WTC11 (cell line): ENCODE measurements around the gene NEK2.

Experiments
- CTCF ChIP-seq: fragments of 200-600 bp; IDR thresholded peaks from 2 replicates; pipeline ENCODE4 v1.8.0; 2022; ENCODE audit warnings: antibody characterized with exemption
- ELF4 ChIP-seq: sonication (generic); formaldehyde crosslinking; IDR thresholded peaks from 2 replicates; pipeline ENCODE4 v1.8.1; 2022; ENCODE audit warnings: low read depth, mild to moderate bottlenecking, moderate library complexity, missing genetic modification reagents
- ETV6 ChIP-seq: sonication (generic); formaldehyde crosslinking; IDR thresholded peaks from 2 replicates; pipeline ENCODE4 v1.8.1; 2022; ENCODE audit warnings: mild to moderate bottlenecking, missing genetic modification reagents
- NR1H2 ChIP-seq: sonication (generic); formaldehyde crosslinking; IDR thresholded peaks from 2 replicates; pipeline ENCODE4 v1.9.0; 2021; ENCODE audit warnings: mild to moderate bottlenecking, moderate library complexity, missing genetic modification reagents
- TEAD4 ChIP-seq: sonication (generic); formaldehyde crosslinking; IDR thresholded peaks from 2 replicates; pipeline ENCODE4 v1.8.0; 2022; ENCODE audit warnings: mild to moderate bottlenecking, missing genetic modification reagents
- TF ChIP-seq, protein P1 (sequence below): sonication (generic); formaldehyde crosslinking; IDR thresholded peaks from 2 replicates; pipeline ENCODE4 v1.8.1; 2022; ENCODE audit warnings: low read depth, missing genetic modification reagents, borderline replicate concordance

GRCh38 chr1:211632808-211633523 is 42.5 kb downstream of the NEK2 start:
- TF ChIP-seq CTCF (no peak), TEAD4 (CRISPR knock-in tag) (no peak), ELF4 (CRISPR knock-in tag) (no peak), ETV6 (CRISPR knock-in tag) (no peak), NR1H2 (CRISPR knock-in tag) (no peak)
- TF ChIP-seq, protein P1, sequence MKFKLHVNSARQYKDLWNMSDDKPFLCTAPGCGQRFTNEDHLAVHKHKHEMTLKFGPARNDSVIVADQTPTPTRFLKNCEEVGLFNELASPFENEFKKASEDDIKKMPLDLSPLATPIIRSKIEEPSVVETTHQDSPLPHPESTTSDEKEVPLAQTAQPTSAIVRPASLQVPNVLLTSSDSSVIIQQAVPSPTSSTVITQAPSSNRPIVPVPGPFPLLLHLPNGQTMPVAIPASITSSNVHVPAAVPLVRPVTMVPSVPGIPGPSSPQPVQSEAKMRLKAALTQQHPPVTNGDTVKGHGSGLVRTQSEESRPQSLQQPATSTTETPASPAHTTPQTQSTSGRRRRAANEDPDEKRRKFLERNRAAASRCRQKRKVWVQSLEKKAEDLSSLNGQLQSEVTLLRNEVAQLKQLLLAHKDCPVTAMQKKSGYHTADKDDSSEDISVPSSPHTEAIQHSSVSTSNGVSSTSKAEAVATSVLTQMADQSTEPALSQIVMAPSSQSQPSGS (CRISPR knock-in tag): no peak
